ENCODE measurements around the gene IRAG1.

IRAG1 gene

DNA sequence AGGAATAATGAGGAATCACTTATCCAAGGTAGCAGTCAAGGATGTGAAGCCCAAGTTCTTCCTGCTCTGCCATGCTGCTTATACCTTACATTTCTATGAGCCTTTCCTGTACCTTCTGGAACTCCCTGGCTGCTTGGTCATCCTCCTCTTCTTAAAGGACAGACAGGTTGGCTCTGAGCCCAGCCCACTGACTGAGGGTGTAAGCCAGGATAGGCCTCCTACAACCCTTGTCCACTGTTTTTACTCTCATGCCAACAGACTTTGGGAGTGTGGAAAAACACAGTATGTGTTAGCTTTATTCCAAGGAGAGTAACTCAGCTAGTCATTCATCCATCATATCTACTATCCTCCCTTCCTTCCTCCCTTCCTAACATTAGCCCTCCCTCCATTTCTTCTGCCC lies 47.5 kb downstream of the IRAG1 start:
- DNase-seq (ENCODE audit: low spot score) = no peak

DNA sequence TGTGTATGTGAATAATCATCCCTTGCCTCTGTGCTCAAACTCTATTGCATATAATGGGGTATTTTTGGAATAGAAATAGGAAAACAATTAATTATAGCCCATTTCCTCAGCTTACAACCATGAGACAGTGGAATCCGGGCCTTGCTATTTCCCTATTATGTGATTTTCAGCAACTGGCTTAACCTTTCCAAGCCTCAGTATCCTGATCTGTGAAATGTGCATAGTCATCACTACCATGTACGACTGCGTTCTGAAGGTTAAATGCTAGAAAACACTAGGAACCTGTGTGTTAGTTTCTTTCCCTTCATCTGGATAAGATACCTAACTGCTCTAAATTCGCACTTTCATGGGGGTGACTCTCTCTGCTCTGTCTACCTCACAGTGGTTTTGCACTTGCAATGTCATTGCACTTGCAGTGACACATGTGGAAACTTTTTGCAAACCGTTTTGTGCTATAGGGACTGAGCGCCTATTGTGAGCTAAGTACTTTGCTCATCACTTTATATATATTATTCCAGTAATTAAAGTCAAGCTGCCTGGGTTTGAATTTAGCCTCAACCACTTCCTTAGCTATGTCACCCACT lies 48.3 kb downstream of the IRAG1 start:
- no peak for DNase-seq (ENCODE audit: low spot score)

Data from kidney tubule cell (primary cell).